NB4 (cell line): ENCODE data around the gene ERICH6.

Source experiments
- CTCF ChIP-seq: IDR thresholded peaks from one replicate; pipeline ENCODE4 v1.5.1; 2012; ENCODE audit warnings: low read depth, low read length
- POLR2A ChIP-seq: IDR thresholded peaks from 2 replicates; pipeline ENCODE4 v1.6.1; 2011; ENCODE audit warnings: mild to moderate bottlenecking; ENCODE audit not compliant: insufficient read length; ENCODE audit errors: extremely low read depth

- TF ChIP-seq CTCF (no peak), POLR2A (no peak)
Observed at GRCh38 chr3:150720444-150720843, 16.7 kb upstream of the ERICH6 start.
